HG03280 (cell line): ENCODE results near the gene PRSS33.

Experiments
- ATAC-seq: cut with Tn5 transposase; IDR thresholded peaks from one replicate; pipeline ENCODE4 v1.9.1; 2021; ENCODE audit warnings: mild to moderate bottlenecking, moderate library complexity; ENCODE audit not compliant: unreplicated experiment

PRSS33 gene

DNA sequence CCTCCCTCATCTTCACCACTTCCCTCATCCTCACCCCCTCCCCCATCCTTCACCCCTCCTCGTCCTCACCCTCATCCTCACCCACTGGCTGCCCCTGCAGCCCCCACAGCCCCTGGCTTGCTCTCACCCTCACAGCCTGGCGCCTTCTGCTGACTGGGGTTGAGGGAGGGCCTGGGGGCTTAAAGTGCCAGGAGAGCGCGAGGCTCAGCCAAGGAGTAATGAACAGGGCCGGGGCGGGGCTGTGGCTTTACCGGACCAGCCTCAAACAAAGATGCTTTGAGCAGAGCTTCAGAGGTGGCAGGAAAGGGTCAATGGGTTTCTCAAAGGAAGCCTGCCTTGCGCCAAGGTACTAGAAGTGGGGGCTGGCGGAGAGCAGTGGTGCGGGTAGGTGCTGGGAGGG is at the start of gene PRSS33:
Gene PRSS33, minus strand, starts transcription at position 155 of the 400 bp plus-strand sequence. CDS start 1,013 bp downstream, outside the sequence.
- no peak for ATAC-seq

DNA sequence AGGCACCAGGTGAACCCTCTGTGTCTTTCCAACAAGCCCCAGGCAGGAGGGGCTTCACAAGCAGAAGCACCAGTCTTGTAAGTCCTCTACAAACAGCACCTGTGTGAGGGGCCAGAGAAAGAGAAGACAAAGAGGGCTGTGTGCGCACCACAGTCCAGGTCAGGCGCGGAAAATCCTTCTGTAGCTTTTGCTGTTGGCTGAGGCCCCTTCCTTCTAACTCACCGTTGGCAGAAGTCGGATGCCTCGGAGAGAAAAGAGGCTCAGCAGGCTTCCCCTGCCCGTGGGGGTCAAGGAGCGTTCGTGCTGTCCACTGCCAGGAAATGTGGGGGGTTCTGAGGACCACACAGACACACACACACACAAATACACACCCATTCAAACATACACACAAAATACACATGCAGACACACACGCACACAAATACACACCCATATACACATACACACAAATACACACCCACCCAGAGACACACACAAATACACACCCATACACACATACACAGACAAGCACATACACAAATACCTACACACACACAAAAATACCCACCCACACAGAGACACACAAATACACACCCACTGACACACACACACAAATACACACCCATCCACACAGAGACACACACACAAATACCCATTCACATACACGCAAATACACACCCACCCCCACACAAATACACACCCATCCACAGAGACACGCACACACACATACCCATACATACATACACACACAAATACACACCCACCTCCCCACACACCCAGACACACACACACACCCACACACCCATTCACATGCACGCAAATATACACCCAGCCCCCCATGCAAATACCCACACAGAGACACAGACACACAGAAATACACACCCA is 49.5 kb upstream of the PRSS33 start:
- no peak for ATAC-seq

GRCh38 chr16:2835638-2836493 is 48.5 kb upstream of the PRSS33 start:
- ATAC-seq: no peak

GRCh38 chr16:2834968-2835367 is 47.6 kb upstream of the PRSS33 start:
- ATAC-seq: no peak

- ATAC-seq: no peak
These were observed 46.4 kb upstream of the PRSS33 start for GRCh38 chr16:2833776-2834175.

GRCh38 chr16:2831203-2831602 is 43.8 kb upstream of the PRSS33 start:
- ATAC-seq: no peak

DNA sequence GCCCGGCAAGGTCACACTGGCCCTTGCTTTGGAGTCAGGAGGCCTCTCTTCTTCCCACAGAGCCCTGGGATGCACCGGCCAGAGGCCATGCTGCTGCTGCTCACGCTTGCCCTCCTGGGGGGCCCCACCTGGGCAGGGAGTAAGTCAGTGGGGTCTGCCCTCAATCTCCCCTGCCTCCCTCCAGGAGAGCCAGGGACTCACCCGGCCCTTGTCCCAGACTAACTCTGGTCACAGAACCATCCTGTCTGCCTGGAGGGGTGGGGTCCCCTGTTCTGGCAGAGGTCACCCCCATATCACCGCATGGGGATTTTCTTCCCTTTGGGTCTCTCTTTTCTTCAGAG is 43.0 kb upstream of the PRSS33 start:
- no peak for ATAC-seq

DNA sequence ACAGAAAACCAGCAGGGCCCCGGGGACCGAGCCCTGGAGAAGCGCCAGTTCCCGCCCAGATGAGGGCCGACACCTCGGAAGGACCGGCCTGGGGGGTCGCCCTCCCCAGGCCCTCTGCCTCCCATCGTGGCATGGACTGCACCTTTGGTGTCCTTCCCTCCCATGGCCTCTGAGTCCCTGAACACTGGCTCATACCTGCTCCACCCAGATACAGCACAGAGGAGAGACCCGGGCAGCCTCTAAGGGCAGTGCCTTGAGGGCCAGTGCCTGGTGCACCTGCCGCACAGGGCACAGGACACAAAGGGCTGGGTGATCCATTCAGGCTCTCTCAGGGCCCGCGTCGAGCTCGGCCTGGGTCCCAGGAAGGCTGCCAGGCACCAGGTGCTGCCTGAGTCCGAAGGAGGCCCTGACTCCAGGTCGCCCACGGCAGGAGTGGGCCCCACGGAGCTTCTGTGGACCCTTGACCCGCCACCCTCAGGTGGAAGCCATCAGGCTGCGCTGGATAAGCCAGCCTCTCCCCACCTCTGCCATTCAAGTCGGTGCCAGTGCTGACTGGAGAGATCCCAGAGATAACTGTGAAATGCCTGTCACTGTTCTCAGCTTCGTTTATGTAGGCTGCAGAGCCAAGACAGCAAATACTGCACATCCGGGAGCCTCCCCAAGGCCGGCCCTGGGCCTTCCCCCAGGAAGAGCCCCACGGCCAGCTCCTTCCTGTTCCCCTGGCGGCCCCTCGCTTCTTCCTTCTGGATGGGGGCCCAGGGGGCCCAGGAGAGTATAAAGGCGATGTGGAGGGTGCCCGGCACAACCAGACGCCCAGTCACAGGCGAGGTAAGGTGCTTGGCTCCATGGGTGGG is 42.4 kb upstream of the PRSS33 start, which contains the start of gene ZG16B:
Gene ZG16B, plus strand, starts transcription at position 803 of the 854 bp plus-strand sequence. CDS start 139 bp downstream, outside the sequence.
- ATAC-seq: no peak

GRCh38 chr16:2828876-2829430 is 41.6 kb upstream of the PRSS33 start:
- no peak for ATAC-seq

DNA sequence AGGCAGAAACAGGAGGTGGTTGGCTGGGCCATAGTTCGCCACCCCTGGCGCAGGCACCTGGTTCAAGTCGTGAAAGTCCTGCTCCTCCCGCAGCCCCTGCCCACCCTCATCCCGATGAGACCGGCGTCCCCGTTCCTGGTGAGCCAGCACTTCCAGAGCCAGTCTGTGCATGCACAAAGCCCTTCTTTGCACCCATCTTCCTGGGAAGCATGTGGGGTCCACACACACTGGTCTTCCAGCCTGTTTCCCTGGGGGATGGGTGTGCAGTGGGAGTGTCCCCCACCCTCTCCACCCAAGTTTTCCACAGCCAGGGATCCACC is 41.1 kb upstream of the PRSS33 start:
- ATAC-seq: no peak

GRCh38 chr16:2827831-2828520 is 40.6 kb upstream of the PRSS33 start:
- no peak for ATAC-seq

- no peak for ATAC-seq
These were observed 40.0 kb upstream of the PRSS33 start for GRCh38 chr16:2827374-2827791.

DNA sequence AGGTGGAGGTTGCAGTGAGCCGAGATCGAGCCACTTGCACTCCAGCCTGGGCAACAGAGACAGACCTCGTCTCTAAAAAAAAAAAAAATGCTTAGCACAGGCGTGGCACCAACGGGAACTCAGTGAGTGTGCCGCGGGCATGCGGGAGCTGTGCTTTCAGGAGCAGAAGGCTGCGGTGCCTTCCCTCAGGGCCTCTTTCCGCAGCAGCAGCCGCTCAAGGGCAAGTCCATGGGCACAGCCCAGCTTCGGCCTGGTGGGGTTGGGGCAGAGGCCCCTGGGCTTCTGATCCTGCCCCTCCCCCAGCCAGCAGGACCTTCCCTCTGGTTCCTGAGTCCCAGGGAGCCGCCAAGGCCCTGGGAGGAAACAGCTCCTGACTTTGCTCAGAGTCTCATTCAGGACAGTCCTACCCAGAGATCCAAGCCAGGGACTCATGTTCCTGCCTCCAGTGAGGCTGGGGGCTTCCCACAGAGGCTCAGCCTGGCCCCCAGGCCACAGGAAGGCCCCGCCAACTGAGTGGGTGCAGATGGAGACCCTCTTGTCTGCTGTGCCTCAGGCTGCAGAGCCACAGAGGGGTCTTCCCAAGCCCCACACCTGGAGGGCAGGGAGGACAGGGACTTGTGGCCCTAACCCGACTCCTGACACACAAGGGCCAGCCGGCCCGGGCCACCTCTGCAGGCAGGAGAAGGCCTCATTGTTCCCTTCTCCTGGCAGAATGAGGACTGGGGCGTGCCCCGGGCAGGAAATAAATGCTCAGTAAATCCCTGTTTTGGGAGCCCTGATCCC is 39.4 kb upstream of the PRSS33 start:
- no peak for ATAC-seq

- no peak for ATAC-seq
These were observed 38.5 kb upstream of the PRSS33 start for GRCh38 chr16:2825906-2826305.

DNA sequence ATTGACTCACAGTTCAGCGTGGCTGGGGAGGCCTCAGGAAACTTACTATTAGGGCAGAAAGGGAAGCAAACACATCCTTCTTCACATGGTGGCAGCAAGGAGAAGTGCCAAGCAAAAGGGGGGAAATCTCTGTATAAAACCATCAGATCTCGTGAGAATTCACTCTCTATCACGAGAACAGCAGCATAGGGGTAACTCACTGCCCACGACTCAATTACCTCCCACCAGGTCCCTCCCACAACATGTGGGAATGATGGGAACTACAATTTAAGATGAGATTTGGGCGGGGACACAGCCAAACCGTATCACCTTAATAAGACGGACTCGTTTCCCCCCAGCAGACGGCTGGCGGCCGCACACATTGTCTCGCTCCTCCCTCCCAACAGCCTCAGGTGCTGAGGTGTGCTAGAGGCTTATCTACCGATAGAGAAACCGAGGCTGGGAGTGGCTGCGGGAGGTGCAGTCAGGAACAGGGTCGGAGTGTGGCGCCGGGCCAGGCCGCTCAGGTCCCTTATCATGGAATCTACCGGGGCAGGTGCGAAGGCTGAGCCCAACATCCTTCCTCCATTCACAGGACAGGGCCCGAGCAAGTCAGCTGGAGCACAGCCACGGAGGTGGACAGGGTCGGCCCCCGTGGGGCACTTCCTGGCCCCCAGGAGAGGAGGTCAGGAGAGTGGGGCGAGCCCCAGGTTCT is 37.8 kb upstream of the PRSS33 start:
- ATAC-seq: no peak

- ATAC-seq: no peak
These were observed 37.3 kb upstream of the PRSS33 start for GRCh38 chr16:2824626-2825025.

GRCh38 chr16:2822496-2822895 is 35.1 kb upstream of the PRSS33 start:
- ATAC-seq: no peak

DNA sequence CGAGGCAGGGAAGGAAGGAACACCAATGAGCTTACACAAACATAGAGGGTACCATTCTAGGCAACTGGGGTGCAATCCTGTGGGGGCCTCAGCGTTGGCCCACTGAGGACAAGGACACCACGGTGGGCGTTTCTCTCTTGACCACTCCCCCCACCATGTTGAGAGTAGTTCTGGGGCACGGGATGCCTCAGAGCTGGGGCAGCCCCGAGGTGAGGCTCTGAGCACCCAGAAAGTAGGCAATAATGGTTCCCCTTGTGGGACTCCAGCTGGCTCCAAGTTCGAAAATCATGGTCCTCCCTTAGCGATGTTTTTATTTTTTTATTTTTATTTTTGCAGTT is 34.8 kb upstream of the PRSS33 start:
- ATAC-seq: no peak
